Activated naive CD4-positive, alpha-beta T cell treated with anti-CD3 and anti-CD28 coated beads for 36 hours (primary cell): ENCODE results near the gene HK1. TPM values are rescaled to one million over a fixed set of nuclear protein-coding genes. Genes with fewer than 3 reads are reported as not detected.

Experiments
- CTCF ChIA-PET: fragments of 350-600 bp; sonication (Branson Sonifier 250); formaldehyde crosslinking; loops from one replicate; lab custom pipeline; 2021; ENCODE audit warnings: antibody characterized with exemption; lab: Charles Lee
- DNase-seq: peaks from one replicate; pipeline ENCODE4 v3.0.0-alpha.2; 2020
- H3K27ac Mint-ChIP-seq: one replicate; pipeline ENCODE4 v1.8.0; 2021; ENCODE audit warnings: mild to moderate bottlenecking, mixed read lengths
- H3K27me3 Mint-ChIP-seq: one replicate; pipeline ENCODE4 v1.8.0; 2021; ENCODE audit warnings: low read depth, mixed read lengths
- H3K36me3 Mint-ChIP-seq: one replicate; pipeline ENCODE4 v1.8.0; 2021; ENCODE audit warnings: low read depth, mixed read lengths
- H3K4me1 Mint-ChIP-seq: one replicate; pipeline ENCODE4 v1.8.0; 2021; ENCODE audit warnings: low read depth, mixed read lengths
- H3K4me3 Mint-ChIP-seq: one replicate; pipeline ENCODE4 v1.8.0; 2021; ENCODE audit warnings: mild to moderate bottlenecking, moderate library complexity, mixed read lengths
- H3K9me3 Mint-ChIP-seq: one replicate; pipeline ENCODE4 v1.8.0; 2021; ENCODE audit warnings: mixed read lengths
- intact Hi-C: fragments of 100-400 bp; cut with micrococcal nuclease; formaldehyde crosslinking; loops from one replicate; pipeline ENCODE4 v1.15.1; 2023
- total RNA-seq, 2 experiments: library from RNA; stranded (reverse); gene quantifications; one replicate each; pipeline ENCODE4 v1.2.3, GENCODE V29; 2021

The HK1 gene
- total RNA-seq, 2 experiments from 2014 or later = 172 to 179 TPM

GRCh38 chr10:69375307-69376151 is 97.2 kb downstream of the HK1 start:
- CTCF ChIA-PET = no interaction called here
- H3K4me1 Mint-ChIP-seq = peaks cover 2% of the 10 kb centered on the region
- peaks cover 34% of the 10 kb centered on the region for H3K36me3 Mint-ChIP-seq
- H3K9me3 Mint-ChIP-seq = no peaks in the 10 kb centered on the region
- no peak overlapping the region for H3K4me3 Mint-ChIP-seq
- no peaks in the 10 kb centered on the region for H3K27me3 Mint-ChIP-seq
- no peak for DNase-seq
- intact Hi-C loops = no loop called here
- H3K27ac Mint-ChIP-seq = peak overlapping the region; percentile 19

GRCh38 chr10:69376662-69377061 is 98.4 kb downstream of the HK1 start:
- CTCF ChIA-PET = interaction anchor here (0.6 kb wide), 2 partner anchors 17 to 144 kb away, joined by 3 to 4 read pairs; no protein-coding TSS in a partner anchor
- H3K4me1 Mint-ChIP-seq = peaks cover 2% of the 10 kb centered on the region
- peaks cover 34% of the 10 kb centered on the region for H3K36me3 Mint-ChIP-seq
- intact Hi-C loops = no loop called here
- peak overlapping the region; percentile 18 for H3K27ac Mint-ChIP-seq
- no peaks in the 10 kb centered on the region for H3K9me3 Mint-ChIP-seq
- no peak for DNase-seq
- no peak overlapping the region for H3K4me3 Mint-ChIP-seq
- H3K27me3 Mint-ChIP-seq = no peaks in the 10 kb centered on the region

GRCh38 chr10:69377191-69377590 is 98.9 kb downstream of the HK1 start:
- DNase-seq = no peak
- no peaks in the 10 kb centered on the region for H3K9me3 Mint-ChIP-seq
- H3K4me3 Mint-ChIP-seq = no peak overlapping the region
- no peaks in the 10 kb centered on the region for H3K27me3 Mint-ChIP-seq
- intact Hi-C loops = no loop called here
- peaks cover 31% of the 10 kb centered on the region for H3K36me3 Mint-ChIP-seq
- CTCF ChIA-PET = no interaction called here
- no peak overlapping the region for H3K27ac Mint-ChIP-seq
- H3K4me1 Mint-ChIP-seq = peaks cover 2% of the 10 kb centered on the region

DNA sequence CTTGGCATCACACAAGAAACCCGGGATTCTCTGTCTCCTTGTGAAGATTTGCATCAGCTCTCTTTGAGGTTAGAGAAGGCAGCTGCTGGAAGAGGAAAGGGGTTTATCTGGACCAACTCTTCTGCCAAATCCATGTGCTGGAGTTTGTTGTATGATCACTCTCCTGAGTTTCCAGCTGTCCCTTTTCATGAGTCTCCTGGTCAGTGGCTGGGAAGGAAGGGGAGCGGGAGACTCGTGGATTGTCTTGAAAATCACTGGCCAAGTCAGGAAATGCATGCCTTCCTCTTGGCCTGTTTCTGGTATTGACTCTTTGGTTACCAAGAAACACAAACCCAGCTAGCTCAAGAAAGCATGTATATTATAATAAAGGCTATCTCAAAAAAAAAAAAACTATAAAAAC is 99.6 kb downstream of the HK1 start:
- Mint-ChIP-seq H3K4me1 (peaks cover 2% of the 10 kb centered on the region), H3K4me3 (no peak overlapping the region), H3K27me3 (no peaks in the 10 kb centered on the region), H3K9me3 (no peaks in the 10 kb centered on the region), H3K36me3 (peaks cover 31% of the 10 kb centered on the region), H3K27ac (no peak overlapping the region)
- DNase-seq = no peak
- intact Hi-C loops = no loop called here
- CTCF ChIA-PET = no interaction called here

DNA sequence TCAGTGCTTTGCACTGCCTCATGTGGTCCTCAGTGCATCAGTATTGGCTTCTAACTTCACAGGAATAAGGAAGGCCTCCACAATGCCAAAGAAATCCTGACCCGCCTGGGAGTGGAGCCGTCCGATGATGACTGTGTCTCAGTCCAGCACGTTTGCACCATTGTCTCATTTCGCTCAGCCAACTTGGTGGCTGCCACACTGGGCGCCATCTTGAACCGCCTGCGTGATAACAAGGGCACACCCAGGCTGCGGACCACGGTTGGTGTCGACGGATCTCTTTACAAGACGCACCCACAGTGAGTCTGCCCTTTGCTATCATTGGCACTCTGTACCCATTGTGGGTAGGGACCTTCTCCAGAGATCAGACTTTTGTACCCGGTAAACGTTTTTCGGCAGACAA is 101.5 kb downstream of the HK1 start:
- intact Hi-C loops = no loop called here
- Mint-ChIP-seq H3K4me3 (no peak overlapping the region), H3K4me1 (no peaks in the 10 kb centered on the region), H3K27ac (no peak overlapping the region), H3K36me3 (peaks cover 33% of the 10 kb centered on the region), H3K27me3 (no peaks in the 10 kb centered on the region), H3K9me3 (no peaks in the 10 kb centered on the region)
- no peak for DNase-seq
- CTCF ChIA-PET = interaction anchor here (1.0 kb wide), 1 partner anchor 13 kb away, joined by 6 read pairs; no protein-coding TSS in a partner anchor

GRCh38 chr10:69382382-69383117 is 104.3 kb downstream of the HK1 start:
- DNase-seq = no peak
- CTCF ChIA-PET = interaction anchor here (1.7 kb wide), 1 partner anchor 10 kb away, joined by 4 read pairs; no protein-coding TSS in a partner anchor
- no peak overlapping the region for H3K4me3 Mint-ChIP-seq
- no peaks in the 10 kb centered on the region for H3K9me3 Mint-ChIP-seq
- no peaks in the 10 kb centered on the region for H3K27me3 Mint-ChIP-seq
- peaks cover 40% of the 10 kb centered on the region for H3K36me3 Mint-ChIP-seq
- intact Hi-C loops = no loop called here
- no peaks in the 10 kb centered on the region for H3K4me1 Mint-ChIP-seq
- H3K27ac Mint-ChIP-seq = no peak overlapping the region

- H3K4me3 Mint-ChIP-seq = no peak overlapping the region
- CTCF ChIA-PET = interaction anchor here (1.7 kb wide), 1 partner anchor 9 kb away, joined by 4 read pairs; no protein-coding TSS in a partner anchor
- no peak for DNase-seq
- H3K4me1 Mint-ChIP-seq = no peaks in the 10 kb centered on the region
- H3K27ac Mint-ChIP-seq = no peak overlapping the region
- H3K9me3 Mint-ChIP-seq = no peaks in the 10 kb centered on the region
- peaks cover 38% of the 10 kb centered on the region for H3K36me3 Mint-ChIP-seq
- intact Hi-C loops = no loop called here
- H3K27me3 Mint-ChIP-seq = no peaks in the 10 kb centered on the region
Measured at GRCh38 chr10:69383558-69383957, 105.3 kb downstream of the HK1 start.

- no peaks in the 10 kb centered on the region for H3K9me3 Mint-ChIP-seq
- H3K36me3 Mint-ChIP-seq = peaks cover 36% of the 10 kb centered on the region
- peaks cover 4% of the 10 kb centered on the region for H3K4me1 Mint-ChIP-seq
- DNase-seq = no peak
- H3K4me3 Mint-ChIP-seq = no peak overlapping the region
- CTCF ChIA-PET = interaction anchor here (0.6 kb wide), 1 partner anchor 149 kb away, joined by 3 read pairs; no protein-coding TSS in a partner anchor
- H3K27ac Mint-ChIP-seq = peak overlapping the region; percentile 5
- no peaks in the 10 kb centered on the region for H3K27me3 Mint-ChIP-seq
- intact Hi-C loops = no loop called here
Measured at GRCh38 chr10:69384320-69384719, 106.0 kb downstream of the HK1 start.

GRCh38 chr10:69385454-69386350 is 107.4 kb downstream of the HK1 start:
- Mint-ChIP-seq H3K27me3 (no peaks in the 10 kb centered on the region), H3K27ac (peak overlapping the region; percentile 42), H3K4me3 (no peak overlapping the region), H3K4me1 (peaks cover 14% of the 10 kb centered on the region), H3K36me3 (peaks cover 29% of the 10 kb centered on the region), H3K9me3 (no peaks in the 10 kb centered on the region)
- CTCF ChIA-PET = interaction anchor here (0.6 to 1.2 kb wide), 4 partner anchors 23 to 663 kb away, joined by 3 to 4 read pairs (median 3); no protein-coding TSS in a partner anchor
- intact Hi-C loops = no loop called here
- no peak for DNase-seq

- CTCF ChIA-PET = no interaction called here
- Mint-ChIP-seq H3K4me3 (no peak overlapping the region), H3K27ac (peak overlapping the region; percentile 6), H3K27me3 (no peaks in the 10 kb centered on the region), H3K4me1 (peaks cover 21% of the 10 kb centered on the region), H3K36me3 (peaks cover 27% of the 10 kb centered on the region), H3K9me3 (no peaks in the 10 kb centered on the region)
- intact Hi-C loops = no loop called here
- no peak for DNase-seq
Measured at GRCh38 chr10:69387500-69387899, 109.2 kb downstream of the HK1 start.

- intact Hi-C loops = no loop called here
- no peak overlapping the region for H3K4me3 Mint-ChIP-seq
- peaks cover 23% of the 10 kb centered on the region for H3K4me1 Mint-ChIP-seq
- no peak overlapping the region for H3K27ac Mint-ChIP-seq
- peaks cover 27% of the 10 kb centered on the region for H3K36me3 Mint-ChIP-seq
- CTCF ChIA-PET = interaction anchor here (0.9 to 2.4 kb wide), 3 partner anchors 20 to 152 kb away, joined by 4 to 8 read pairs (median 6); no protein-coding TSS in a partner anchor
- no peak for DNase-seq
- no peaks in the 10 kb centered on the region for H3K27me3 Mint-ChIP-seq
- no peaks in the 10 kb centered on the region for H3K9me3 Mint-ChIP-seq
Measured at GRCh38 chr10:69388488-69388887, 110.2 kb downstream of the HK1 start.
